Neuronal stem cell (in vitro differentiated cells): ENCODE data around the gene XCL2.
"Not testable (repeated sequence)": the region's sequence is repeated elsewhere in the genome, so short reads cannot be mapped to it uniquely, and the experiment has no call there.

ENCODE experiments used
- DNase-seq: peaks from one replicate; pipeline ENCODE4 v3.0.0-alpha.2; 2013; ENCODE audit warnings: low spot score
- H2AFZ ChIP-seq: one replicate; pipeline ENCODE4 v1.6.1; 2013; ENCODE audit warnings: mild to moderate bottlenecking, low read length, inconsistent platforms
- H2AK5ac ChIP-seq: 2 replicates; pipeline ENCODE4 v1.6.1; 2013; ENCODE audit warnings: low read depth, mild to moderate bottlenecking, inconsistent platforms, low read length, moderate library complexity, mixed read lengths
- H2BK120ac ChIP-seq: 2 replicates; pipeline ENCODE4 v1.6.1; 2013; ENCODE audit warnings: low read depth, mild to moderate bottlenecking, inconsistent platforms, low read length, moderate library complexity, mixed read lengths
- H2BK12ac ChIP-seq: one replicate; pipeline ENCODE4 v1.6.1; 2013; ENCODE audit warnings: low read length, inconsistent platforms
- H2BK15ac ChIP-seq: 2 replicates; pipeline ENCODE4 v1.6.1; 2013; ENCODE audit warnings: mild to moderate bottlenecking, low read length, inconsistent platforms, mixed read lengths
- H2BK5ac ChIP-seq: one replicate; pipeline ENCODE4 v1.6.1; 2013; ENCODE audit warnings: inconsistent platforms, mild to moderate bottlenecking, low read length, moderate library complexity
- H3K14ac ChIP-seq: one replicate; pipeline ENCODE4 v1.6.1; 2013; ENCODE audit warnings: low read length, inconsistent platforms
- H3K18ac ChIP-seq: 2 replicates; pipeline ENCODE4 v1.6.1; 2013; ENCODE audit warnings: low read length, inconsistent platforms
- H3K23ac ChIP-seq: 2 replicates; pipeline ENCODE4 v1.6.1; 2013; ENCODE audit warnings: low read depth, mild to moderate bottlenecking, mixed read lengths, low read length, inconsistent platforms; ENCODE audit not compliant: poor library complexity
- H3K27ac ChIP-seq: replicated peaks from 3 replicates; pipeline ENCODE4 v1.5.1; 2013; ENCODE audit warnings: low read length, inconsistent platforms
- H3K27me3 ChIP-seq, 3 experiments: 2 replicates each; pipeline ENCODE4 v1.6.1; 2013; ENCODE audit warnings: low read length in 3 of 3, mild to moderate bottlenecking in 2 of 3, inconsistent platforms in 1 of 3, low read depth in 1 of 3, mixed read lengths in 1 of 3, moderate library complexity in 1 of 3; ENCODE audit not compliant: control insufficient read depth in 3 of 3, insufficient read depth in 3 of 3
- H3K36me3 ChIP-seq, 2 donors: replicated peaks in 1 of 2; 2 replicates each; pipeline ENCODE4 v1.6.1; 2013; ENCODE audit warnings: low read length in 2 of 2; ENCODE audit not compliant: control insufficient read depth in 2 of 2, insufficient read depth in 2 of 2
- H3K4ac ChIP-seq: 2 replicates; pipeline ENCODE4 v1.6.1; 2013; ENCODE audit warnings: inconsistent platforms, mild to moderate bottlenecking, low read length, moderate library complexity
- H3K4me1 ChIP-seq, 2 donors: 1 replicate in 1 of 2; 2 replicates in 1 of 2; pipeline ENCODE4 v1.6.1; 2013; ENCODE audit warnings: low read length in 2 of 2, low read depth in 1 of 2; ENCODE audit not compliant: control insufficient read depth in 2 of 2, insufficient read depth in 1 of 2
- H3K4me2 ChIP-seq: one replicate; pipeline ENCODE4 v1.6.1; 2013; ENCODE audit warnings: mild to moderate bottlenecking, low read length, inconsistent platforms; ENCODE audit not compliant: insufficient read depth, poor library complexity, severe bottlenecking
- H3K4me3 ChIP-seq, 2 donors: 2 replicates each; pipeline ENCODE4 v1.5.1; 2013; ENCODE audit warnings: low read length in 2 of 2, mild to moderate bottlenecking in 2 of 2, inconsistent platforms in 1 of 2, moderate library complexity in 1 of 2
- H3K79me1 ChIP-seq: one replicate; pipeline ENCODE4 v1.6.1; 2013; ENCODE audit warnings: low read depth, mild to moderate bottlenecking, inconsistent platforms, low read length, moderate library complexity
- H3K9ac ChIP-seq: one replicate; pipeline ENCODE4 v1.6.1; 2013; ENCODE audit warnings: mild to moderate bottlenecking, low read depth, low read length, inconsistent platforms; ENCODE audit not compliant: poor library complexity
- H3K9me3 ChIP-seq, 2 donors: replicated peaks in 1 of 2; 2 replicates each; pipeline versions ENCODE3 to v1.6.1; 2013; ENCODE audit warnings: low read length in 2 of 2, mild to moderate bottlenecking in 2 of 2, inconsistent platforms in 1 of 2, low read depth in 1 of 2, mixed read lengths in 1 of 2, moderate library complexity in 1 of 2; ENCODE audit not compliant: control insufficient read depth in 2 of 2, insufficient read depth in 1 of 2
- H4K8ac ChIP-seq: one replicate; pipeline ENCODE4 v1.6.1; 2013; ENCODE audit warnings: low read depth, mild to moderate bottlenecking, inconsistent platforms, low read length, moderate library complexity
- H4K91ac ChIP-seq: one replicate; pipeline ENCODE4 v1.6.1; 2013; ENCODE audit warnings: low read length, low read depth, mild to moderate bottlenecking, inconsistent platforms; ENCODE audit not compliant: poor library complexity
- WGBS, 2 donors: extraction: QIAGEN DNeasy Blood & Tissue Kit; methylation state at CpG; one replicate each; pipeline ENCODE4 v1.1.7; 2013; ENCODE audit warnings: missing lambda C conversion rate in 2 of 2, mixed read lengths in 1 of 2; ENCODE audit not compliant: insufficient read length in 2 of 2, insufficient replicate concordance in 1 of 2; ENCODE audit errors: extremely low coverage in 2 of 2; 5-methylcytosine and 5-hydroxymethylcytosine counted together

Gene XCL2

DNA sequence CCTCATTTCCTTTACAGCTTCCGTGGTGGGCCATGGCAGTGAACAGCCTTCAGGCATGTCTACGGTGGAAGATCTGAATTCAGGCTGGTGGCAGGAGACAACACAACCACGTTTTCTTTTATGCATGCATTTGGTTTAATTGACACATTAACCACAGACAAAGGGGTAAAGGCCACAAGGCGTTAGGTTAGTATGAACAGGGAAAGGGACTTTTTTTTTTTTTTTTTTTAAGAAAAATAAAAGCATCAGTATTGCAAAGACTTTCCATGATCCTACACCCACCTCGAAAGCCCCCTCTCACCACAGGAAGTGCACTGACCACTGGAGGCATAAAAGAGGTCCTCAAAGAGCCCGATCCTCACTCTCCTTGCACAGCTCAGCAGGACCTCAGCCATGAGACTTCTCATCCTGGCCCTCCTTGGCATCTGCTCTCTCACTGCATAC, 32.5 kb upstream of the XCL2 start, which contains the start of gene XCL1:
Gene XCL1, plus strand, starts transcription at position 361 of the 444 bp plus-strand sequence. Its CDS starts 33 bp downstream, at position 394.
- not testable (repeated sequence) for H2AK5ac ChIP-seq, H3K9me3 ChIP-seq, H3K4me3 ChIP-seq, H3K18ac ChIP-seq, H2BK120ac ChIP-seq, H3K27ac ChIP-seq, DNase-seq, H2AFZ ChIP-seq, H3K23ac ChIP-seq, H2BK15ac ChIP-seq, H3K14ac ChIP-seq, H3K4me2 ChIP-seq, H3K27me3 ChIP-seq, H3K9ac ChIP-seq, H4K91ac ChIP-seq, H3K79me1 ChIP-seq, H3K36me3 ChIP-seq, H2BK5ac ChIP-seq, H2BK12ac ChIP-seq, H3K4me1 ChIP-seq, H4K8ac ChIP-seq, H3K4ac ChIP-seq
- WGBS, 2 donors: no CpG with 5 or more reads among the region's 6 CpGs

DNA sequence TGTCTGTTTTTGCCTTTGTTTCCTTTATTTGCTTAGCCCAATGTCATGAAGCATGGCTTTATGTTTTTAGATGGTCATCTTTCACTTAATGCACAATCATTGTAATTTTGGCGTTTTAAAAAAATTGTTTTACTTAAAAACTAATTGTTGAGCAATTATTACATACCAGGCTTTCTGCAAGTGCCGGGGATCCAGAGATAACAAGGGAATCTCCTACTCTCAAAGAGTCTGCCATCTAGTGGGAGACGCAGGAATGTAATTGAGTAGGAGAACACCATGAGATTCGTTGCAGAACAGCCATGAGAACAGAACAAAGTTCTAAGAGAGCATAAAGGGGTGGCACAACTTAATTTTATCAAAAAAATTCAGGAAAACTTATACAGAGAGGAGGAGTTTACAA, 30.4 kb upstream of the XCL2 start:
- H3K79me1 ChIP-seq, H3K23ac ChIP-seq, H2BK5ac ChIP-seq, DNase-seq, H3K27me3 ChIP-seq, H4K8ac ChIP-seq, H3K14ac ChIP-seq, H2BK12ac ChIP-seq, H3K27ac ChIP-seq, H4K91ac ChIP-seq, H2AFZ ChIP-seq, H3K18ac ChIP-seq, H3K4ac ChIP-seq, H3K36me3 ChIP-seq, H3K9me3 ChIP-seq, H2BK120ac ChIP-seq, H3K4me1 ChIP-seq, H3K4me2 ChIP-seq, H3K4me3 ChIP-seq, H2BK15ac ChIP-seq, H3K9ac ChIP-seq, H2AK5ac ChIP-seq: not testable (repeated sequence)
- no CpG with 5 or more reads among the region's 4 CpGs for WGBS, 2 donors

DNA sequence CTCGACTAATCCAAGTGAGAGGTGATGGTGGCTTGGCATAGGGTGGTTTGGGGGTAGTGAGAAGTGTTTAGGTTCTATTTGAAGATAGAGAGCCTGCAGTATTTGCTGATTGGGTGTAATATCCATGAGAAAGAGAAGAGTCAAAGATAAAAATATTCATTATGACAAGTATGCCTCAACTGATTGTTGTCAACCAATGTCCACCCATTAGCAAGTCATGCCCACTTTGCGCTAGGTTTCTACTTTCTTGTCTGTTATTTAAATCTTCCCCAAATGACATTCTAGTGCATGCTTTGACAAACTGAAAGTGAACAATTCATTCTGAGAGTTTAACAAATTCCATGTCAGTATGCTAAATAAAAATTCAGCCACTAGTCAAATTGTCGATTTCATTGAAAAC, 28.8 kb upstream of the XCL2 start:
- no peak overlapping the region for H3K9ac ChIP-seq
- no peak overlapping the region for H2BK5ac ChIP-seq
- H3K4me2 ChIP-seq: no peak overlapping the region
- H3K9me3 ChIP-seq: no peaks in the 10 kb centered on the region
- H3K27me3 ChIP-seq: no peaks in the 10 kb centered on the region
- H3K14ac ChIP-seq: no peak overlapping the region
- no peaks in the 10 kb centered on the region for H3K4me1 ChIP-seq
- H4K91ac ChIP-seq: no peak overlapping the region
- H2AFZ ChIP-seq: no peak overlapping the region
- H4K8ac ChIP-seq: no peak overlapping the region
- H3K18ac ChIP-seq: no peak overlapping the region
- no peak overlapping the region for H3K4me3 ChIP-seq
- no peaks in the 10 kb centered on the region for H3K36me3 ChIP-seq
- no peak overlapping the region for H2BK120ac ChIP-seq
- no peak for DNase-seq
- no peak overlapping the region for H3K23ac ChIP-seq
- no CpG with 5 or more reads among the region's 3 CpGs for WGBS, 2 donors
- H3K4ac ChIP-seq: no peak overlapping the region
- H2BK12ac ChIP-seq: no peak overlapping the region
- no peak overlapping the region for H2AK5ac ChIP-seq
- no peaks in the 10 kb centered on the region for H3K79me1 ChIP-seq
- H3K27ac ChIP-seq: no peak overlapping the region
- no peak overlapping the region for H2BK15ac ChIP-seq

DNA sequence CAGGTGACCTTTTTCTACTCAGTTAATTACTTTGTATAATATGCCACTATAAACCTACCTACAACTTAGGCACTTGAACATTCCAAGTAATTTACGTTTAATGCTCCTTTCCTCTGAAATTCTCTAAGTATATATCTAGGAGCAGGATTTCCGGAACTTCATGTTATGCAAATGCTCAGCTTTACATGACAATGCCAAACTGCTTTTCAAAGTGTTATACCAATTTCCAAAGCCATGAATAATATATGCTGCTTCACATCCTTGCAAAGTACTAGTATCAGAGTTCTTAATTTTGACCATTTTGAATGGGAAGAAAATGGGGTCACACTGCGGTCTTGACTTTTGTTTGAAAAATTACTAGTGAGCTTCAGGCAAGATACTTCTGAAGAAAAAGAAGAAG, 26.9 kb upstream of the XCL2 start:
- Histone ChIP-seq H3K36me3 (no peaks in the 10 kb centered on the region), H4K8ac (no peak overlapping the region), H2BK12ac (no peak overlapping the region), H3K9me3 (no peaks in the 10 kb centered on the region), H2BK5ac (no peak overlapping the region), H3K14ac (no peak overlapping the region), H2BK120ac (no peak overlapping the region), H3K9ac (no peak overlapping the region), H3K4me1 (no peaks in the 10 kb centered on the region), H3K27ac (no peak overlapping the region), H2AK5ac (no peak overlapping the region), H3K4me3 (no peak overlapping the region), H3K4me2 (no peak overlapping the region), H3K79me1 (no peaks in the 10 kb centered on the region), H3K18ac (no peak overlapping the region), H2AFZ (no peak overlapping the region), H3K4ac (no peak overlapping the region), H3K27me3 (no peaks in the 10 kb centered on the region), H4K91ac (no peak overlapping the region), H2BK15ac (no peak overlapping the region), H3K23ac (no peak overlapping the region)
- WGBS, 2 donors: no CpG with 5 or more reads among the region's 3 CpGs
- DNase-seq: no peak
